Thyroid gland (tissue), 4 donors: ENCODE results near the gene TUBA1C. TPM values are rescaled to one million over a fixed set of nuclear protein-coding genes. Genes with fewer than 3 reads are reported as not detected.
A peak's percentile ranks its signal among the peaks of the same experiment; 100 is the strongest.
"Not testable (repeated sequence)": the region's sequence is repeated elsewhere in the genome, so short reads cannot be mapped to it uniquely, and the experiment has no call there.

Source experiments
- DNase-seq, 2 donors: peaks; one replicate each; pipeline ENCODE4 v3.0.0-alpha.2; 2019
- H3K27ac ChIP-seq, 3 donors: fragments of 200-600 bp; sonication (generic); 1 replicate in 2 of 3; 2 replicates in 1 of 3; pipeline ENCODE4 v1.5.1; 2016 to 2019; ENCODE audit warnings: mild to moderate bottlenecking in 1 of 3, moderate library complexity in 1 of 3
- H3K27me3 ChIP-seq: fragments of 200-600 bp; sonication (generic); one replicate; pipeline ENCODE4 v1.5.1; 2019
- H3K36me3 ChIP-seq, 2 donors: fragments of 200-600 bp; sonication (generic); one replicate each; pipeline ENCODE4 v1.5.1; 2016 to 2019
- H3K4me1 ChIP-seq, 2 donors: fragments of 200-600 bp; sonication (generic); one replicate each; pipeline ENCODE4 v1.5.1; 2017 to 2019
- H3K4me3 ChIP-seq, 3 donors: fragments of 200-600 bp; sonication (generic); replicated peaks in 1 of 3; 1 replicate in 2 of 3; 2 replicates in 1 of 3; pipeline ENCODE4 v1.5.1; 2016; ENCODE audit warnings: mild to moderate bottlenecking in 1 of 3
- H3K9me3 ChIP-seq: fragments of 200-600 bp; sonication (generic); one replicate; pipeline ENCODE4 v1.5.1; 2017
- CTCF ChIP-seq, 6 experiments: fragments of 200-600 bp in 3 of 6; fragments of 450-650 bp in 3 of 6; sonication (generic) in 3 of 6; IDR thresholded peaks; one replicate each; pipeline ENCODE4 v1.5.1; 2016 to 2019; ENCODE audit warnings: antibody characterized with exemption in 6 of 6, mild to moderate bottlenecking in 2 of 6, inconsistent platforms in 1 of 6, moderate library complexity in 1 of 6
- POLR2A ChIP-seq, 2 donors: fragments of 450-650 bp; IDR thresholded peaks; one replicate each; pipeline ENCODE4 v1.6.1; 2017; ENCODE audit warnings: antibody characterized with exemption in 2 of 2, mild to moderate bottlenecking in 2 of 2, moderate library complexity in 1 of 2
- WGBS, 2 donors: methylation state at CpG; one replicate each; pipeline ENCODE4 v1.1.5; 2017; 5-methylcytosine and 5-hydroxymethylcytosine counted together
- intact Hi-C: fragments of 100-400 bp; cut with DNase I; formaldehyde crosslinking; loops from one replicate; pipeline ENCODE4 v1.15.1; 2023
- total RNA-seq, 4 donors: library from RNA; depleted of rRNA; stranded (reverse); fragments of >200 nt; gene quantifications; one replicate each; pipeline ENCODE4 v1.2.3, GENCODE V29; 2016

TUBA1C gene
- total RNA-seq, 4 donors from 2014 or later, result 80.6 to 385 (median 212) TPM

- H3K4me1 ChIP-seq, result peaks cover 10% of the 10 kb centered on the region in 2 donors
- WGBS, 2 donors, result 90 to 96% methylated on average over 2 of the region's 2 CpGs
- intact Hi-C loops, result no loop called here
- H3K36me3 ChIP-seq, result no peaks in the 10 kb centered on the region
- no peak overlapping the region for H3K4me3 ChIP-seq
- H3K27me3 ChIP-seq, result no peaks in the 10 kb centered on the region
- no peak overlapping the region for H3K27ac ChIP-seq
- TF ChIP-seq CTCF (IDR thresholded peaks at IDR 0.05), result no peak
- TF ChIP-seq POLR2A (IDR thresholded peaks at IDR 0.05), result no peak
- DNase-seq, result no peak
- H3K9me3 ChIP-seq, result no peaks in the 10 kb centered on the region
Observed at GRCh38 chr12:49261721-49262120, 3.2 kb upstream of the TUBA1C start.

GRCh38 chr12:49263400-49263763, 1.5 kb upstream of the TUBA1C start:
- WGBS, 2 donors, result 82 to 91% methylated on average over 5 of the region's 5 CpGs
- H3K9me3 ChIP-seq, result no peaks in the 10 kb centered on the region
- no peak for DNase-seq
- intact Hi-C loops, result no loop called here
- no peak overlapping the region for H3K27ac ChIP-seq
- no peaks in the 10 kb centered on the region for H3K27me3 ChIP-seq
- no peaks in the 10 kb centered on the region for H3K36me3 ChIP-seq
- no peak for TF ChIP-seq POLR2A (IDR thresholded peaks at IDR 0.05)
- TF ChIP-seq CTCF (IDR thresholded peaks at IDR 0.05), result no peak
- H3K4me1 ChIP-seq, result peaks cover 10 to 27% of the 10 kb centered on the region in 2 donors
- no peak overlapping the region for H3K4me3 ChIP-seq

GRCh38 chr12:49264466-49264872, 413 bp upstream of the TUBA1C start:
- TF ChIP-seq CTCF (IDR thresholded peaks at IDR 0.05) (no peak), POLR2A (IDR thresholded peaks at IDR 0.05) (no peak)
- intact Hi-C loops, result no loop called here
- Histone ChIP-seq H3K9me3 (no peaks in the 10 kb centered on the region), H3K36me3 (peaks cover under 1 to 3% of the 10 kb centered on the region in 2 donors), H3K4me3 (peak overlapping the region; percentile 30 to 77 (median 33)), H3K27me3 (no peaks in the 10 kb centered on the region), H3K4me1 (peaks cover 10 to 34% of the 10 kb centered on the region in 2 donors), H3K27ac (peak overlapping the region; percentile 72 to 93 (median 81))
- 1 to 2% methylated on average over 12 to 33 of the region's 35 CpGs for WGBS, 2 donors
- DNase-seq, result no peak

- H3K9me3 ChIP-seq, H3K27me3 ChIP-seq, H3K27ac ChIP-seq, intact Hi-C loops, DNase-seq, H3K4me3 ChIP-seq: not testable (repeated sequence)
- Histone ChIP-seq H3K4me1 (peaks cover 10 to 34% of the 10 kb centered on the region in 2 donors), H3K36me3 (peaks cover 32 to 40% of the 10 kb centered on the region in 2 donors)
- 83 to 85% methylated on average over 6 of the region's 6 CpGs for whole genome bisulfite sequencing, 2 donors
Observed at GRCh38 chr12:49269191-49269590, 4.3 kb downstream of the TUBA1C start.

- no peak overlapping the region for H3K4me3 ChIP-seq
- H3K4me1 ChIP-seq, result peaks cover 0 to 10% of the 10 kb centered on the region in 2 donors
- H3K27me3 ChIP-seq, result no peaks in the 10 kb centered on the region
- peaks cover 32 to 40% of the 10 kb centered on the region in 2 donors for H3K36me3 ChIP-seq
- TF ChIP-seq CTCF (IDR thresholded peaks at IDR 0.05), result no peak
- no peak for TF ChIP-seq POLR2A (IDR thresholded peaks at IDR 0.05)
- H3K9me3 ChIP-seq, result no peaks in the 10 kb centered on the region
- no peak for DNase-seq
- intact Hi-C loops, result no loop called here
- WGBS, 2 donors, result 97 to 98% methylated on average over 14 of the region's 16 CpGs
- H3K27ac ChIP-seq, result no peak overlapping the region
Observed at GRCh38 chr12:49272790-49273725, 8.2 kb downstream of the TUBA1C start.
